Gastroesophageal sphincter (tissue), 3 donors: ENCODE results near the gene TAS1R3.

Source experiments
- CTCF ChIP-seq, 4 experiments: fragments of 200-600 bp in 2 of 4; fragments of 450-650 bp in 2 of 4; sonication (generic) in 1 of 4; IDR thresholded peaks; one replicate each; pipeline ENCODE4 v1.5.1; 2017 to 2019; ENCODE audit warnings: antibody characterized with exemption in 4 of 4, mild to moderate bottlenecking in 2 of 4, moderate library complexity in 2 of 4
- EP300 ChIP-seq: sonication (generic); formaldehyde crosslinking; IDR thresholded peaks from one replicate; pipeline ENCODE4 v1.6.1; 2017; ENCODE audit warnings: antibody characterized with exemption, mild to moderate bottlenecking
- POLR2AphosphoS5 ChIP-seq: sonication (generic); formaldehyde crosslinking; IDR thresholded peaks from one replicate; pipeline ENCODE4 v1.6.1; 2017; ENCODE audit warnings: antibody characterized with exemption

DNA sequence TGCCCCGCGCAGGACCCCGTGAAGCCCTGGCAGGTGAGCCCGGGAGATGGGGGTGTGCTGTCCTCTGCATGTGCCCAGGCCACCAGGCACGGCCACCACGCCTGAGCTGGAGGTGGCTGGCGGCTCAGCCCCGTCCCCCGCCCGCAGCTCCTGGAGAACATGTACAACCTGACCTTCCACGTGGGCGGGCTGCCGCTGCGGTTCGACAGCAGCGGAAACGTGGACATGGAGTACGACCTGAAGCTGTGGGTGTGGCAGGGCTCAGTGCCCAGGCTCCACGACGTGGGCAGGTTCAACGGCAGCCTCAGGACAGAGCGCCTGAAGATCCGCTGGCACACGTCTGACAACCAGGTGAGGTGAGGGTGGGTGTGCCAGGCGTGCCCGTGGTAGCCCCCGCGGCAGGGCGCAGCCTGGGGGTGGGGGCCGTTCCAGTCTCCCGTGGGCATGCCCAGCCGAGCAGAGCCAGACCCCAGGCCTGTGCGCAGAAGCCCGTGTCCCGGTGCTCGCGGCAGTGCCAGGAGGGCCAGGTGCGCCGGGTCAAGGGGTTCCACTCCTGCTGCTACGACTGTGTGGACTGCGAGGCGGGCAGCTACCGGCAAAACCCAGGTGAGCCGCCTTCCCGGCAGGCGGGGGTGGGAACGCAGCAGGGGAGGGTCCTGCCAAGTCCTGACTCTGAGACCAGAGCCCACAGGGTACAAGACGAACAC is 1.8 kb downstream of the TAS1R3 start:
- TF ChIP-seq CTCF (IDR thresholded peaks at IDR 0.05) = no peak
- TF ChIP-seq EP300 = no peak
- no peak for TF ChIP-seq POLR2AphosphoS5
